ENCODE results near the gene TBXAS1. TPM values are rescaled to one million over a fixed set of nuclear protein-coding genes. Genes with fewer than 3 reads are reported as not detected.

Gene TBXAS1
- polyA plus RNA-seq, 1 donor from 2014 or later = 0.93 TPM

DNA sequence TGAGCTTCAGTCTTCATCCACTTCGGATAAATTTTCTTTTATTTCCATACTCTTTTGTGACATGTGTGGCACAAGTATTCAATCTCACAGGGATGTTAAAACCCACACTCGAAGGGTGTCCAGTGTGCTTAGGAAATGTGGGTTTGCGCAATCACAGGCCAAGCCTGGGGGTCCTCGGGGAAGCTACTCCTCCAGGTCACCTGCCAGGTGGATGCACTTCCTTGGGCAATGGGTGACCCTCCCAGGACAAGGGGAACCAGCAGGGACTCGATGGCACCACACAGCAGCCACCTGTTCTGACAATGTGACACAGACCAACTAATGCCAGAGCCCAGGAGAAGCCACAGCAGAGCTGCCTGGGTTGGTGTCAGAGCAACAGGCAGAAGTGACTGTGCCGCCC lies 194.7 kb downstream of the TBXAS1 start:
- no peak overlapping the region for H3K4me3 ChIP-seq (ENCODE audit: low read length)
- H3F3A ChIP-seq (ENCODE audit: insufficient read depth, low read length, poor library complexity, severe bottlenecking) = no peaks in the 10 kb centered on the region
- TF ChIP-seq TAF1 (IDR thresholded peaks at IDR 0.05; ENCODE audit: low read depth) = no peak
- no peak for TF ChIP-seq EZH2 (IDR thresholded peaks at IDR 0.05; ENCODE audit: borderline replicate concordance, insufficient read depth, low read length, poor library complexity, severe bottlenecking)
- no peak for TF ChIP-seq MXI1 (conservative IDR thresholded peaks at IDR 0.05; ENCODE audit: poor library complexity, severe bottlenecking)
- TF ChIP-seq, protein P1, sequence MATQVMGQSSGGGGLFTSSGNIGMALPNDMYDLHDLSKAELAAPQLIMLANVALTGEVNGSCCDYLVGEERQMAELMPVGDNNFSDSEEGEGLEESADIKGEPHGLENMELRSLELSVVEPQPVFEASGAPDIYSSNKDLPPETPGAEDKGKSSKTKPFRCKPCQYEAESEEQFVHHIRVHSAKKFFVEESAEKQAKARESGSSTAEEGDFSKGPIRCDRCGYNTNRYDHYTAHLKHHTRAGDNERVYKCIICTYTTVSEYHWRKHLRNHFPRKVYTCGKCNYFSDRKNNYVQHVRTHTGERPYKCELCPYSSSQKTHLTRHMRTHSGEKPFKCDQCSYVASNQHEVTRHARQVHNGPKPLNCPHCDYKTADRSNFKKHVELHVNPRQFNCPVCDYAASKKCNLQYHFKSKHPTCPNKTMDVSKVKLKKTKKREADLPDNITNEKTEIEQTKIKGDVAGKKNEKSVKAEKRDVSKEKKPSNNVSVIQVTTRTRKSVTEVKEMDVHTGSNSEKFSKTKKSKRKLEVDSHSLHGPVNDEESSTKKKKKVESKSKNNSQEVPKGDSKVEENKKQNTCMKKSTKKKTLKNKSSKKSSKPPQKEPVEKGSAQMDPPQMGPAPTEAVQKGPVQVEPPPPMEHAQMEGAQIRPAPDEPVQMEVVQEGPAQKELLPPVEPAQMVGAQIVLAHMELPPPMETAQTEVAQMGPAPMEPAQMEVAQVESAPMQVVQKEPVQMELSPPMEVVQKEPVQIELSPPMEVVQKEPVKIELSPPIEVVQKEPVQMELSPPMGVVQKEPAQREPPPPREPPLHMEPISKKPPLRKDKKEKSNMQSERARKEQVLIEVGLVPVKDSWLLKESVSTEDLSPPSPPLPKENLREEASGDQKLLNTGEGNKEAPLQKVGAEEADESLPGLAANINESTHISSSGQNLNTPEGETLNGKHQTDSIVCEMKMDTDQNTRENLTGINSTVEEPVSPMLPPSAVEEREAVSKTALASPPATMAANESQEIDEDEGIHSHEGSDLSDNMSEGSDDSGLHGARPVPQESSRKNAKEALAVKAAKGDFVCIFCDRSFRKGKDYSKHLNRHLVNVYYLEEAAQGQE (IDR thresholded peaks at IDR 0.05; ENCODE audit: borderline replicate concordance) = no peak
- no peak for TF ChIP-seq POLR2AphosphoS5 (IDR thresholded peaks at IDR 0.05)
- no peak for TF ChIP-seq CTCF (IDR thresholded peaks at IDR 0.05; ENCODE audit: poor library complexity, severe bottlenecking)
- no peak for TF ChIP-seq SMC3 (conservative IDR thresholded peaks at IDR 0.05; ENCODE audit: poor library complexity)
- TF ChIP-seq RAD21 (conservative IDR thresholded peaks at IDR 0.05) = no peak

DNA sequence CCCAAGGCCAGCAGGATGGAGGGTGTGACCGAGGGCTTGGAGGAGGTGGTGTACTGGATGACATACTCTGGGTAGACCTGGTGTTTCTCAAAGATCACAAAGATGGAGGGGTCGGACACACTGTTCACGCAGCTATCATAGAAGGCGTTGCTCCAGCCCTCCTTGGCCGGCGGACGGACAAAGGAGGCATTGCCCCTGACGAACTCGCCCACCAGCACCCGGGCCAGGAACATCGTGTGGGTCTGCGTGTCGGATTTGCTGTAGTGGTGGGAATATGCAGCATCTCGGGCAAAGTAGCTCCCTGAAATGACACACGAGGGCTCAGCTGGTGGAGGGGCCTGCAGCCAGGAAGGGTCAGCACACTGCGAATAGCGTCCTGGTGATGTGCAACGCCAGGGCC lies 195.5 kb downstream of the TBXAS1 start:
- no peak overlapping the region for H3K4me2 ChIP-seq (ENCODE audit: low read length)
- TF ChIP-seq, protein P1 (IDR thresholded peaks at IDR 0.05; ENCODE audit: borderline replicate concordance) = no peak
- no peak for TF ChIP-seq TAF1 (IDR thresholded peaks at IDR 0.05; ENCODE audit: low read depth)
- TF ChIP-seq SMC3 (conservative IDR thresholded peaks at IDR 0.05; ENCODE audit: poor library complexity) = no peak
- TF ChIP-seq RAD21 (conservative IDR thresholded peaks at IDR 0.05) = no peak
- no peak for TF ChIP-seq MXI1 (conservative IDR thresholded peaks at IDR 0.05; ENCODE audit: poor library complexity, severe bottlenecking)
- TF ChIP-seq CTCF (IDR thresholded peaks at IDR 0.05; ENCODE audit: poor library complexity, severe bottlenecking) = no peak
- TF ChIP-seq EZH2 (IDR thresholded peaks at IDR 0.05; ENCODE audit: borderline replicate concordance, insufficient read depth, low read length, poor library complexity, severe bottlenecking) = no peak
- TF ChIP-seq POLR2AphosphoS5 (IDR thresholded peaks at IDR 0.05) = no peak
- no peak for TF ChIP-seq EP300 (conservative IDR thresholded peaks at IDR 0.05; ENCODE audit: poor library complexity, severe bottlenecking)

More for the DNA sequence above, 194.7 kb downstream of the TBXAS1 start:
- no peak overlapping the region for H3K9ac ChIP-seq (ENCODE audit: low read length)
- no peak overlapping the region for H3K4me2 ChIP-seq (ENCODE audit: low read length)
- H3K36me3 ChIP-seq (ENCODE audit: insufficient read depth, low read length) = no peaks in the 10 kb centered on the region
- H2AFZ ChIP-seq (ENCODE audit: low read depth, low read length) = no peak overlapping the region
- no peaks in the 10 kb centered on the region for H4K20me1 ChIP-seq (ENCODE audit: insufficient read depth)
- H3K27me3 ChIP-seq (ENCODE audit: insufficient read depth, low read depth, low read length) = no peaks in the 10 kb centered on the region
- no peaks in the 10 kb centered on the region for H3K9me3 ChIP-seq (ENCODE audit: low read length)
- H3K9me2 ChIP-seq (ENCODE audit: insufficient read depth, low read length) = no peaks in the 10 kb centered on the region
- no peaks in the 10 kb centered on the region for H3K79me2 ChIP-seq (replicated peaks; ENCODE audit: insufficient read depth, low read length)
- no peak overlapping the region for H3K27ac ChIP-seq (ENCODE audit: low read length)

More for the DNA sequence above, 195.5 kb downstream of the TBXAS1 start:
- no peaks in the 10 kb centered on the region for H3K9me2 ChIP-seq (ENCODE audit: insufficient read depth, low read length)
- H3K36me3 ChIP-seq (ENCODE audit: insufficient read depth, low read length) = no peaks in the 10 kb centered on the region
- H3K9ac ChIP-seq (ENCODE audit: low read length) = no peak overlapping the region
- H4K20me1 ChIP-seq (ENCODE audit: insufficient read depth) = no peaks in the 10 kb centered on the region
- H3K4me3 ChIP-seq (ENCODE audit: low read length) = no peak overlapping the region
- H3K79me2 ChIP-seq (replicated peaks; ENCODE audit: insufficient read depth, low read length) = no peaks in the 10 kb centered on the region
- H3F3A ChIP-seq (ENCODE audit: insufficient read depth, low read length, poor library complexity, severe bottlenecking) = no peaks in the 10 kb centered on the region
- H3K27ac ChIP-seq (ENCODE audit: low read length) = no peak overlapping the region
- H2AFZ ChIP-seq (ENCODE audit: low read depth, low read length) = no peak overlapping the region
- H3K9me3 ChIP-seq (ENCODE audit: low read length) = no peaks in the 10 kb centered on the region
- H3K27me3 ChIP-seq (ENCODE audit: insufficient read depth, low read depth, low read length) = peaks cover 2% of the 10 kb centered on the region

Measured in neural cell (in vitro differentiated cells).